ENCODE measurements around the gene TOP1. TPM values are rescaled to one million over a fixed set of nuclear protein-coding genes. Genes with fewer than 3 reads are reported as not detected.

TOP1 gene
- polyA plus RNA-seq, 3 donors, result 6.9 to 11.5 (median 11.5) TPM

DNA sequence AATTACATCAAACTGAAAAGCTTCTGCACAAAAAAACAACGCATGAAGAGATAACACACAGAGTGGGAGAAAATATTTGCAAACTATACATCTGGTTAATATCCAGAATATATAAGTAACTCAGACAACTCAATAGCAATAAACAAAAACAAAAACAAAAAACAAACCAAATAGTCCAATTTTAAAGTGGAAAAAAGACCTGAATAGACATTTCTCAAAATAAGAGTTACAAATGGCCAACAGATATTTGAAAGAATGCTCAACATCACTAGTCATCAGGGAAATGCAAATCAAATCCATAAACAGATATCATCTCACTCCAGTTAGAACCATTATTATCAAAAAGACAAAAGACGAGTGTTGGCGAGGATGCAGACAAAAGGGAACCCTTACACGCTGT, 28.8 kb upstream of the TOP1 start:
- WGBS (ENCODE audit: insufficient coverage), result no CpG with 5 or more reads among the region's 4 CpGs
- peaks cover 0 to 4% (median 0%) of the 10 kb centered on the region in 7 donors for H3K9me3 Mint-ChIP-seq
- Histone ChIP-seq H2AFZ (ENCODE audit: insufficient read depth, low read depth, low read length, poor library complexity, severe bottlenecking) (no peak overlapping the region), H3K79me2 (ENCODE audit: insufficient read depth, low read length) (no peaks in the 10 kb centered on the region), H3K36me3 (replicated peaks in 1 of 2; ENCODE audit: control insufficient read depth in 1 of 2, insufficient read depth in 2 of 2, low read length in 2 of 2) (no peaks in the 10 kb centered on the region), H3K4me3 (replicated peaks in 1 of 3; ENCODE audit: low read depth in 2 of 3, low read length in 3 of 3) (no peak overlapping the region), H3K4me2 (replicated peaks; ENCODE audit: extremely low read depth, low read length, poor library complexity, severe bottlenecking) (no peak overlapping the region), H3K27me3 (ENCODE audit: control insufficient read depth in 2 of 2, insufficient read depth in 2 of 2, low read length in 2 of 2) (no peaks in the 10 kb centered on the region), H4K20me1 (ENCODE audit: insufficient read depth, low read length) (no peaks in the 10 kb centered on the region), H3K4me1 (ENCODE audit: control insufficient read depth in 1 of 2, insufficient read depth in 2 of 2, low read length in 2 of 2) (peaks cover 36 to 40% of the 10 kb centered on the region in 2 donors), H3K9ac (ENCODE audit: insufficient read depth, low read length, poor library complexity, severe bottlenecking) (no peak overlapping the region), H3K27ac (ENCODE audit: low read depth in 1 of 2, low read length in 2 of 2) (no peak overlapping the region), H3K9me3 (replicated peaks in 1 of 2; ENCODE audit: control insufficient read depth in 1 of 2, insufficient read depth in 1 of 2, low read length in 2 of 2) (no peaks in the 10 kb centered on the region)
- intact Hi-C loops (cut with micrococcal nuclease), result loop anchor here (10.0 kb wide), 2 partner anchors 55 to 505 kb away; no protein-coding TSS in a partner anchor
- H3K36me3 Mint-ChIP-seq, result peaks cover 2% of the 10 kb centered on the region in 2 donors
- no peak overlapping the region for H3K4me3 Mint-ChIP-seq
- TF ChIP-seq, protein P1, sequence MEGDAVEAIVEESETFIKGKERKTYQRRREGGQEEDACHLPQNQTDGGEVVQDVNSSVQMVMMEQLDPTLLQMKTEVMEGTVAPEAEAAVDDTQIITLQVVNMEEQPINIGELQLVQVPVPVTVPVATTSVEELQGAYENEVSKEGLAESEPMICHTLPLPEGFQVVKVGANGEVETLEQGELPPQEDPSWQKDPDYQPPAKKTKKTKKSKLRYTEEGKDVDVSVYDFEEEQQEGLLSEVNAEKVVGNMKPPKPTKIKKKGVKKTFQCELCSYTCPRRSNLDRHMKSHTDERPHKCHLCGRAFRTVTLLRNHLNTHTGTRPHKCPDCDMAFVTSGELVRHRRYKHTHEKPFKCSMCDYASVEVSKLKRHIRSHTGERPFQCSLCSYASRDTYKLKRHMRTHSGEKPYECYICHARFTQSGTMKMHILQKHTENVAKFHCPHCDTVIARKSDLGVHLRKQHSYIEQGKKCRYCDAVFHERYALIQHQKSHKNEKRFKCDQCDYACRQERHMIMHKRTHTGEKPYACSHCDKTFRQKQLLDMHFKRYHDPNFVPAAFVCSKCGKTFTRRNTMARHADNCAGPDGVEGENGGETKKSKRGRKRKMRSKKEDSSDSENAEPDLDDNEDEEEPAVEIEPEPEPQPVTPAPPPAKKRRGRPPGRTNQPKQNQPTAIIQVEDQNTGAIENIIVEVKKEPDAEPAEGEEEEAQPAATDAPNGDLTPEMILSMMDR (IDR thresholded peaks at IDR 0.05), result no peak
- DNase-seq, result no peak
- H3K4me1 Mint-ChIP-seq, result peaks cover 33% of the 10 kb centered on the region
- H3K27me3 Mint-ChIP-seq (ENCODE audit: low read depth in 3 of 3), result no peaks in the 10 kb centered on the region
- H3K27ac Mint-ChIP-seq, result no peak overlapping the region

GRCh38 chr20:41000628-41001027, 28.0 kb upstream of the TOP1 start:
- TF ChIP-seq, protein P1 (IDR thresholded peaks at IDR 0.05), result no peak

More at GRCh38 chr20:41000628-41001027, 28.0 kb upstream of the TOP1 start:
- Histone ChIP-seq H3K4me1 (ENCODE audit: control insufficient read depth in 1 of 2, insufficient read depth in 2 of 2, low read length in 2 of 2) (peaks cover 43 to 47% of the 10 kb centered on the region in 2 donors), H3K79me2 (ENCODE audit: insufficient read depth, low read length) (no peaks in the 10 kb centered on the region), H3K36me3 (replicated peaks in 1 of 2; ENCODE audit: control insufficient read depth in 1 of 2, insufficient read depth in 2 of 2, low read length in 2 of 2) (no peaks in the 10 kb centered on the region), H3K27ac (ENCODE audit: low read depth in 1 of 2, low read length in 2 of 2) (no peak overlapping the region), H3K9ac (ENCODE audit: insufficient read depth, low read length, poor library complexity, severe bottlenecking) (no peak overlapping the region), H3K9me3 (replicated peaks in 1 of 2; ENCODE audit: control insufficient read depth in 1 of 2, insufficient read depth in 1 of 2, low read length in 2 of 2) (no peaks in the 10 kb centered on the region), H3K4me2 (replicated peaks; ENCODE audit: extremely low read depth, low read length, poor library complexity, severe bottlenecking) (no peak overlapping the region), H2AFZ (ENCODE audit: insufficient read depth, low read depth, low read length, poor library complexity, severe bottlenecking) (no peak overlapping the region), H3K4me3 (replicated peaks in 1 of 3; ENCODE audit: low read depth in 2 of 3, low read length in 3 of 3) (no peak overlapping the region), H4K20me1 (ENCODE audit: insufficient read depth, low read length) (no peaks in the 10 kb centered on the region), H3K27me3 (ENCODE audit: control insufficient read depth in 2 of 2, insufficient read depth in 2 of 2, low read length in 2 of 2) (no peaks in the 10 kb centered on the region)
- Mint-ChIP-seq H3K27ac (peak overlapping the region in 2 of 7 donors; percentile 75 to 99), H3K4me1 (peaks cover 41% of the 10 kb centered on the region), H3K36me3 (peaks cover 2 to 3% of the 10 kb centered on the region in 2 donors), H3K9me3 (peaks cover 0 to 4% (median 0%) of the 10 kb centered on the region in 7 donors), H3K27me3 (ENCODE audit: low read depth in 3 of 3) (no peaks in the 10 kb centered on the region), H3K4me3 (no peak overlapping the region)
- intact Hi-C loops (cut with micrococcal nuclease), result loop anchor here (1.0 to 10.0 kb wide), 2 partner anchors 9 to 506 kb away; no protein-coding TSS in a partner anchor
- no peak for DNase-seq
- WGBS (ENCODE audit: insufficient coverage), result 83% methylated on average over 1 of the region's 2 CpGs

All from CD14-positive monocyte (primary cell).